Measurements from ENCODE around the gene CCDC178.

DNA sequence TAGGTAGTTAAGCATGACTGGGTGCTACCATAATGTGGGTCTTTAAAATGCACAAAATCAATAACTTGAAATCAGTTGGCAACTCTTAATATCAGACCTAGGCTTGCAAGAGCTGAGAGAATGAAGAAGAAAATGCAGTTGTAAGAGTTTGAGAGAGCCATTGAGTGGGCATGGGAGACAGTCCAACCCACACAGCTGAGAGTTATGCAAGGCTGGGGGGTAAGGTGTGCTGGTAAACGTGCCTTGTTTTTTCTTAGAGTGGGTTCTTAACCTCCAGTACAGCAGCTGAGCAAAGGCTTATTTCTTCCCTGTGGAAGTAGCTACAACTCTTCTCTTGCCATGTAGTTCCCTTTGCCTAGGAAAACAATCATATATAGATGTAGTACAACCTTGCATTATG lies 20.2 kb upstream of the CCDC178 start:
- TF ChIP-seq, protein P1, sequence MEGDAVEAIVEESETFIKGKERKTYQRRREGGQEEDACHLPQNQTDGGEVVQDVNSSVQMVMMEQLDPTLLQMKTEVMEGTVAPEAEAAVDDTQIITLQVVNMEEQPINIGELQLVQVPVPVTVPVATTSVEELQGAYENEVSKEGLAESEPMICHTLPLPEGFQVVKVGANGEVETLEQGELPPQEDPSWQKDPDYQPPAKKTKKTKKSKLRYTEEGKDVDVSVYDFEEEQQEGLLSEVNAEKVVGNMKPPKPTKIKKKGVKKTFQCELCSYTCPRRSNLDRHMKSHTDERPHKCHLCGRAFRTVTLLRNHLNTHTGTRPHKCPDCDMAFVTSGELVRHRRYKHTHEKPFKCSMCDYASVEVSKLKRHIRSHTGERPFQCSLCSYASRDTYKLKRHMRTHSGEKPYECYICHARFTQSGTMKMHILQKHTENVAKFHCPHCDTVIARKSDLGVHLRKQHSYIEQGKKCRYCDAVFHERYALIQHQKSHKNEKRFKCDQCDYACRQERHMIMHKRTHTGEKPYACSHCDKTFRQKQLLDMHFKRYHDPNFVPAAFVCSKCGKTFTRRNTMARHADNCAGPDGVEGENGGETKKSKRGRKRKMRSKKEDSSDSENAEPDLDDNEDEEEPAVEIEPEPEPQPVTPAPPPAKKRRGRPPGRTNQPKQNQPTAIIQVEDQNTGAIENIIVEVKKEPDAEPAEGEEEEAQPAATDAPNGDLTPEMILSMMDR (IDR thresholded peaks at IDR 0.05), result no peak
- no peak for TF ChIP-seq POLR2A (IDR thresholded peaks at IDR 0.05)

All from adrenal gland (tissue), 5 donors.